HG02970 (cell line): ENCODE measurements around the gene CRB3.

Experiments
- ATAC-seq: cut with Tn5 transposase; IDR thresholded peaks from one replicate; pipeline ENCODE4 v1.9.1; 2021; ENCODE audit warnings: mild to moderate bottlenecking, moderate library complexity, moderate number of reproducible peaks; ENCODE audit not compliant: unreplicated experiment, low FRiP score

The CRB3 gene

GRCh38 chr19:6465006-6465405 is 935 bp downstream of the CRB3 start:
- ATAC-seq: no peak

- no peak for ATAC-seq
These were observed 1.6 kb downstream of the CRB3 start for GRCh38 chr19:6465663-6466062.

- no peak for ATAC-seq
These were observed 2.6 kb downstream of the CRB3 start for GRCh38 chr19:6466526-6467248.

GRCh38 chr19:6467384-6467783 is 3.3 kb downstream of the CRB3 start:
- no peak for ATAC-seq

- ATAC-seq: no peak
These were observed 6.1 kb downstream of the CRB3 start for GRCh38 chr19:6470173-6470572.

GRCh38 chr19:6471076-6471475 is 7.0 kb downstream of the CRB3 start:
- ATAC-seq: no peak

GRCh38 chr19:6472713-6473112 is 8.6 kb downstream of the CRB3 start:
- ATAC-seq: no peak

GRCh38 chr19:6473647-6474046 is 9.6 kb downstream of the CRB3 start:
- ATAC-seq: no peak

GRCh38 chr19:6475321-6476108 is 11.4 kb downstream of the CRB3 start:
- no peak for ATAC-seq

GRCh38 chr19:6476155-6476895 is 12.3 kb downstream of the CRB3 start:
- ATAC-seq: no peak

GRCh38 chr19:6476896-6477431 is 12.9 kb downstream of the CRB3 start:
- ATAC-seq: no peak

GRCh38 chr19:6478815-6479214 is 14.7 kb downstream of the CRB3 start:
- ATAC-seq: no peak

GRCh38 chr19:6479836-6480398 is 15.8 kb downstream of the CRB3 start:
- ATAC-seq: no peak

- ATAC-seq: no peak
These were observed 16.9 kb downstream of the CRB3 start for GRCh38 chr19:6480848-6481415.

GRCh38 chr19:6481541-6482342 is 17.7 kb downstream of the CRB3 start, which contains the start of gene DENND1C:
TSS of gene DENND1C (minus strand) at chr19:6481787. CDS start at chr19:6481695, 92 bp downstream.
- ATAC-seq: no peak

- ATAC-seq: no peak
These were observed 18.2 kb downstream of the CRB3 start for GRCh38 chr19:6482343-6482686.

- no peak for ATAC-seq
These were observed 19.2 kb downstream of the CRB3 start for GRCh38 chr19:6483235-6483634.

GRCh38 chr19:6484230-6484629 is 20.2 kb downstream of the CRB3 start:
- no peak for ATAC-seq

- no peak for ATAC-seq
These were observed 20.8 kb downstream of the CRB3 start for GRCh38 chr19:6484831-6485230.
